Posterior vena cava (tissue), 2 donors: ENCODE data around the gene ETV6. TPM values are rescaled to one million over a fixed set of nuclear protein-coding genes. Genes with fewer than 3 reads are reported as not detected.
"Not testable (repeated sequence)": the region's sequence is repeated elsewhere in the genome, so short reads cannot be mapped to it uniquely, and the experiment has no call there.

ENCODE experiments used
- DNase-seq: peaks from one replicate; pipeline ENCODE4 v3.0.0-alpha.2; 2020; ENCODE audit warnings: low spot score
- intact Hi-C, 2 donors: fragments of 100-400 bp; cut with DNase I; formaldehyde crosslinking; loops; one replicate each; pipeline versions ENCODE4 v1.14.1 to v1.14.2; 2022 to 2023
- total RNA-seq, 2 donors: library from RNA; stranded (reverse); fragmentation: NEBNext Ultra II Directional; extraction: Animal tissue kit (Norgen Biotek cat#: 25700); gene quantifications; one replicate each; pipeline ENCODE4 v1.2.1, GENCODE V29; 2021
- donor health status: DM: yes; HTN: yes; CAD: no.
- donor health status: DM: yes; HTN: yes; CAD: no.

ETV6 gene
- total RNA-seq, 2 donors from 2014 or later = 60.3 to 65.7 TPM

DNA sequence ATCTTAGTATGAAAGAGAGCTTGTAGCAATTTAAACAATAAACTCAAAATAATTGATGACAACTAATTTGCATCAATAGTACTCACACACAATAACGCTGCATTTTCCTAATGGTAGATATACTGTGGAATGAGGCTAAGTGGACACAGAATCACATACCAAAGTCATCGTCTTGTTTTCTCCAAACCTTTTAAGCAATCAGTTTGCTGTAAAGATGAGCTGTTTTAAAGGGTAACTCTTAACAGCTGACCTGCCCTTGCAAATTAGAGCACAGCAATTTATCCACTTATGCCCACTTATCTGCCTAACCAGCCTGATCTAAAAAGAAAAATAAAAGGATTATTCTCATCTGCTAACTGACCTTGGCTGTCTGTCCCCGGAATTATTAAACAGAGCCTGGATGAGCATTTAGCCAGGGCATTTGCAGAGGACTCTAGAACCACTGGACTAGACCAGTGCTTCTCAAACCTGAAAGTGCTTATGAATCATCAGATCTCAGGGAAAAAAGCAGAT is 247.0 kb downstream of the ETV6 start:
- DNase-seq = no peak
- intact Hi-C loops = loop anchor here in 1 of 2 donors (10.0 kb wide), 1 partner anchor 128 kb away; no protein-coding TSS in a partner anchor

DNA sequence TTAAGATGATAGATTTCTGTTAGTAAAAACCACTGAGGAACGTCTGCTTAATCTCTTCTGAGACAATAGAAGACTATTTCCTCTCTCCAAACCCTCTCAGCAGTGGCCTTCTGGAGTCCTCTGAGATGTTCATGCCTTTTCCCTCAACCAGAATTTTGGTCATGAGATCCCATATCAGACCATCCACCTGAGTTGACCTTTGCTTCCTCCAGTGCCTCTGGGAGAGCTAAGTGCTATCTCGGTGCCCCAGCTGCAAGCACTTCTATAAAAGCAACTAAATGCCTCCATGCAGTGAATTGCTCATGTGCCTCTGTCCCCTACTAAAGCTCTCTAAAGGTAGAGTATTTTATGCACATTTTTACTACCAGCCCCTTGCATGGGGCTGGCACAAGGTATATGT is 248.4 kb downstream of the ETV6 start:
- no peak for DNase-seq
- intact Hi-C loops = loop anchor here in 1 of 2 donors (10.0 kb wide), 1 partner anchor 127 kb away; no protein-coding TSS in a partner anchor

DNA sequence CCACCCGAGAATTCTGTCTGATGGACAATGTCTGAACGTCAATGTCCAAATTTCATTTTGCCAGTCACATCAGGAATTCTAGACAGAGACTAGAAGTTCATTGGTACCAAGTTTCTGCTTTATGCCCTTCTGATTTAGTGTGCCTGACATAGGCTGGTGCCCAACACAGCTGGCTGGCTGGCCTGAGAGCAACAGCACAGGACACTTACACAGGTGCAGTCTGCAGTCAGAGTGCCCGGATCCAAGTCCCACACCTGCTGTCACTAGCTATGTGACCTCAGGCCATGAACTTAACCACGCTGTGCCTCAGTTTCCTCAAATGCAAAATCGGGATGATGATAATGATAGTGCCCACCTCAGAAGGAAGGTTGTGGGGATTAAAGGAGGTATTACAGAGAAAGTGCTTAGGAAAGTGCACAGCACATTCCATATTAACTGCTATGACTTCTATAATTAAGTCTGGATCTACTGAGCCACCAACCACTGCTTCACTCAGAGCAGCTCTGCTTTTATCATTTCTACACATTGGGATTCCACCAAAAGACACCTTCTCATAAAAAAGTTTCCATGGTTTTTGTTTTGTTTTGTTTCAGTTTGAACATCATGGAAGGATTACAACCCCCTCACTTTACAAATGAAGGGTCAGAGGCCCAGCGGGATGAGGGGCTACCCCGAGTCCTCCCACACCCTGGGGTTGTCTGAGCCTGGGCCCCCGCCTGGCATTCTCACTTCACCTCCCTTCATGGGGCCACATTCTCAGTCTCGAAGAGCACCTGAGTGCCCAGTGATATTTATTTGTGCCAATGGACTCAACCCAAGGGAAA is 252.4 kb downstream of the ETV6 start:
- intact Hi-C loops = no loop called here
- no peak for DNase-seq

DNA sequence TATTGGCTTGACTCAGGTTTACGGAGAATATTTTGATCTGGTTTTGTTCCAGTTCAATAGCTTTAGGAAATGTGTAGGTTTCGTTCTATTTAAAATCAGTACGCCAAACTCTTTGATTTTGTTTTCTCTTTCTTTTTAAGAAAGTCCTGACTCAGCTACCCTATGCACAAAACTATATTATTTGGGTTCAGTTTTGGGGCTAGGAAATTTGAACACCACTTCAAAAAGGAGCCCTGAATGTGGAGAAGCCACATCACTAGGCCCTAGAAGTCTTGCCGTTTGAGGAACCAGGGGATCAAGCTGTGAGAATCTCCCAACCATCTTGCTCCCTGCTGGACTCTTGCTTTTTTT is 253.0 kb downstream of the ETV6 start:
- DNase-seq = no peak
- intact Hi-C loops = no loop called here

DNA sequence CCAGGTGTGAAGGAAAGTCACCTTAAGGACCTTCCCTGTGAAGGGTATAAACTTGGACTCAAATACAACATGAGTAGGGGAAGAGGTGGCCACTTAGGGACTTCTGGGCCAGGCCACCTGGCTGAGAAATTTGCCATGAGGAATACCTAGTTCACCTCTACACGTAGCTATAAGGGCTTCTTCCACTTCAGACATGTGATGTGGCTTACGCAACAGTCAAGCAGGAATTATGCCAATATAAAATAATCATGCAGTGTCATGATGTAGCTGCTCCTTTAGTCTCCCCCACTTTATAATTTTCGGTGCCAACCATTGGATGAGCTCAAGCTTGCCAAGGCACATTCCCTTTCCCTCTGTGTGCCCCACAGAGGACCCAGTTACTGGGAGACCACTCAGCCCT is 254.7 kb downstream of the ETV6 start:
- no peak for DNase-seq
- intact Hi-C loops = no loop called here

- no peak for DNase-seq
- intact Hi-C loops = no loop called here
Observed at GRCh38 chr12:11905534-11905933, 256.1 kb downstream of the ETV6 start.

GRCh38 chr12:11906286-11906935 is 256.9 kb downstream of the ETV6 start:
- DNase-seq = no peak
- intact Hi-C loops = no loop called here

- intact Hi-C loops = no loop called here
- no peak for DNase-seq
Observed at GRCh38 chr12:11907625-11908024, 258.2 kb downstream of the ETV6 start.

GRCh38 chr12:11909406-11909805 is 259.9 kb downstream of the ETV6 start:
- not testable (repeated sequence) for DNase-seq

GRCh38 chr12:11916113-11916512 is 266.6 kb downstream of the ETV6 start:
- intact Hi-C loops = no loop called here

More at GRCh38 chr12:11909406-11909805, 259.9 kb downstream of the ETV6 start:
- intact Hi-C loops = not testable (repeated sequence)

DNA sequence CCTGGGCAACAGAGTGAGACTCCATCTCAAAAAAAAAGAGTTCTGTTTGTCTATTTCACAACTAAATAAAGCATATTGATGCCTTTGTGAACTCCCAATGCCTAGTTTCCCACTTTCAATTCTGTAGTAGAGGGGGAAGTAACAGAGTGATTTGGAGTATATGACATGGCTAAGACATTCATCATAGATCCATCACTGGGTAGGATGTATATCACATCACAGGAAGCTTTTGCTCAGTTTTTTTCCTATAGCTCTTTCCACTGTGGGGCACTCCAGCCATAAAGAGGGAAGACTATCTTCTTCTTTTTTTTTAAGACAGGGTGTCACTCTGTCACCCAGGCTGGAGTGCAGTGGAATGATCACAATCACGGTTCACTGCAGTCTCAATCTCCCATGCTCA is 267.3 kb downstream of the ETV6 start:
- no peak for DNase-seq
- intact Hi-C loops = no loop called here

More at GRCh38 chr12:11916113-11916512, 266.6 kb downstream of the ETV6 start:
- no peak for DNase-seq

DNA sequence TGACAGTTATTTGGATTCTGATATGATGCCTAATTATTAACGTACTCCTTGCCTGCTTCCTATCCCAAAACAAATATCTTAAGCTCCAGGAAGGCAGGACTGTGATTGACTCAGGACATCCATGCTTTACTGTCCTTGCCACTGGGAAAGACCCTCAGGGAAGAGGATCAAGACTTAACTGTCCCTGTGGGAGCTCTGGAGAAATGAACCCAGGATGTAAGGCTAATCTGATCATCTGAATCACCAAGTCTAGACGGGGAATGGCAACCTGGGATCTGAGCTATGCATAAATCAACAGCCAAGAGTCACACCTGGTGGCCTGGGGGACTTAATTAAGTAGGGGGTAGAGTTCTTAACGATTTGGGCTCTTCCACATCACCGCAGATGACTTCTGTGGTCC is 268.0 kb downstream of the ETV6 start:
- intact Hi-C loops = no loop called here
- DNase-seq = no peak

DNA sequence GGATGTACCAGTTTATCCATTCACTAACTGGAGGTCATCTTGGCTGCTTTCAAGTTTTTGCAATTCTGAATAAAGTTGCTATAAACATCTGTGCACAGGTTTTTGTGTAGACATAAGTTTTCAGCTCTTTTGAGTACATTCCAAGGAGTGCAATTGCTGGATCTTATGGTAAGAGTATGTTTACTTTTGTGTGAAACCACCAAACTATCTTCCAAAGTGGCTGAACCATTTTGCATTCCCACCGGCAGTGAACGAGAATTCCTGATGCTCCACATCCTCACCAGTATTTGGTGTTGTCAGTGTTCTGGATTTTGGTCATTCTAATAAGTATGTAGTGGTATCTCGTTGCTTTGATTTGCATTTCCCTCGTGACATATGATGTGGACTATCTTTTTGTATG is 270.8 kb downstream of the ETV6 start:
- no peak for DNase-seq
- intact Hi-C loops = no loop called here

DNA sequence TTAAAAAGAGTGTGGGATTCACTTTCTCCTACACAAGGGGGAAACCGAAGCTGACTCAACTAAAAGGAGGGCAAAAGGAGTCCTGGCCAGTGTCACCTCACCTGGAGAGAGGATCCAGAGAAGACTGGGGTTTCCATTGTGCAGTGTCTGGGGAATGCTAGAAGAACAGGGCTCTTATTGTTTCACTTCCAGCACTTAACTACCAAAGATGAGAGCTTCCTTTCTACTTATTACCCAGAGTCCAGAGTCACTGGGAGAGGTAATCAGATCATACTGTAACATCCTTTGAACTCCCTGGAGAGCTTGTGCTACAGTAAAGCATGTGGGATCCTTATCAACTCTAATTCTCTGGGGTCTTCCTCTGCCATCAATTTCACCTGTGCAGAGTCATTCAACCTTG is 272.9 kb downstream of the ETV6 start:
- intact Hi-C loops = no loop called here
- DNase-seq = no peak

- no peak for DNase-seq
- intact Hi-C loops = no loop called here
Observed at GRCh38 chr12:11923067-11923466, 273.6 kb downstream of the ETV6 start.

- DNase-seq = no peak
- intact Hi-C loops = no loop called here
Observed at GRCh38 chr12:11927286-11927935, 277.9 kb downstream of the ETV6 start.

DNA sequence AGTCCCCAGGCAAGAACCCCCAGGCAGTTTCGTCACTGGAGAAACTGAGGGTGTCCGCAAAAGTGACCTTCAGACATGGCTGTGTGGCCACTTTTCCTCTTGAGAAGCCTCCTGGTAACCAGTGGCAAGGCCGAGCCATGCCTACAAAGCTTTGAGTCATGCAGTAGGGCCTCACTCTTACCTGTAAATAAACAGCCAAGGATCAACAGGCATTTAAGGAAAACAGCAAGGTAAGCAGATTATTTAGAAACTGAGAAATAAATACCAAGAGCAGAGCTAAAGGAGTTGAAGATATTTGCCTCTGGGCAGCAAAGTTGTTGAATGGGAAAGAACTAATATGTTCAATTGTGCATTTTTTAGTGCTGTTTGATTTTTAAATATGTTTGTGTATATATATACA is 280.2 kb downstream of the ETV6 start:
- intact Hi-C loops = no loop called here
- no peak for DNase-seq

DNA sequence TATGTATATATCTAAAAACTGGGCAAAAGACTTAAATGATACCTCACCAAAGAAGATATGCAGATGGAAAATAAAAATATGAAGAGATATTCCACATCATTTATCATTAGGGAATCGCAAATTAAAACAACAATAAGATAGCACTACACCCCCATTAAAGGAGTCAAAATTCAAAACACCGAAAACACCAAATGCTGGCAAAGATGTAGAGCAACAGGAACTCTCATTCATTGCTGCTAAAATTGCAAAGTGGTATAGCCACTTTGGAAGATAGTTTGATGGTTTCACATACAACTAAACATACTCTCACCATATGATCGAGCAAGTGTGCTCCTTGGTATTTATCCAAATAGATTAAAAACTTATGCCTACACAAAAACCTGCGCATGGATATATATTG is 289.7 kb downstream of the ETV6 start:
- intact Hi-C loops = no loop called here
- no peak for DNase-seq

GRCh38 chr12:11941606-11942337 is 292.3 kb downstream of the ETV6 start:
- DNase-seq = no peak

More at GRCh38 chr12:11941606-11942337, 292.3 kb downstream of the ETV6 start:
- intact Hi-C loops = no loop called here
